ENCODE results near the gene NAALADL2. TPM values are rescaled to one million over a fixed set of nuclear protein-coding genes. Genes with fewer than 3 reads are reported as not detected.

NAALADL2 gene
- total and polyA plus RNA-seq, 2 donors (not counting 1 experiment from before 2014, with no cell fraction given), result not detected

GRCh38 chr3:175659670-175660350, 800.7 kb downstream of the NAALADL2 start:
- Mint-ChIP-seq H3K27me3 (no peaks in the 10 kb centered on the region), H3K4me1 (no peaks in the 10 kb centered on the region), H3K4me3 (no peak overlapping the region), H3K9me3 (ENCODE audit: insufficient read depth) (peaks cover 4% of the 10 kb centered on the region), H3K27ac (no peak overlapping the region)
- H3K27me3 ChIP-seq (replicated peaks in 1 of 4; ENCODE audit: control extremely low read depth in 1 of 4, control insufficient read depth in 3 of 4, insufficient read depth in 4 of 4, low read length in 3 of 4), result no peaks in the 10 kb centered on the region
- H3K4me3 ChIP-seq (ENCODE audit: control extremely low read depth in 1 of 5, extremely low read depth in 1 of 5, insufficient read depth in 1 of 5, low read depth in 2 of 5, low read length in 4 of 5), result no peak overlapping the region
- WGBS (ENCODE audit: insufficient coverage), result 60% methylated on average over 1 of the region's 2 CpGs
- no peak for DNase-seq
- intact Hi-C loops (cut with micrococcal nuclease), result no loop called here
- POLR2A ChIA-PET, result no interaction called here
- H3K27ac ChIP-seq (ENCODE audit: low read length in 2 of 2), result no peak overlapping the region
- H3K4me2 ChIP-seq (replicated peaks; ENCODE audit: low read depth, low read length, poor library complexity, severe bottlenecking), result no peak overlapping the region
- no peak overlapping the region for H3K9ac ChIP-seq (ENCODE audit: low read length)
- no peaks in the 10 kb centered on the region for H3K36me3 ChIP-seq (replicated peaks in 1 of 2; ENCODE audit: control extremely low read depth in 1 of 2, control insufficient read depth in 1 of 2, extremely low read depth in 1 of 2, insufficient read depth in 2 of 2, low read length in 1 of 2)
- H3K4me1 ChIP-seq (ENCODE audit: control insufficient read depth in 2 of 2, insufficient read depth in 2 of 2, low read length in 2 of 2), result no peaks in the 10 kb centered on the region
- no peaks in the 10 kb centered on the region for H4K20me1 ChIP-seq (ENCODE audit: control insufficient read depth, insufficient read depth, low read length, poor library complexity, severe bottlenecking)
- no peak for ATAC-seq (ENCODE audit: low read depth)
- H3K9me3 ChIP-seq (ENCODE audit: control extremely low read depth in 1 of 3, control insufficient read depth in 2 of 3, insufficient read depth in 1 of 3, low read length in 2 of 3), result no peaks in the 10 kb centered on the region
- H2AFZ ChIP-seq (ENCODE audit: insufficient read depth, low read depth, low read length, poor library complexity, severe bottlenecking), result no peak overlapping the region
- TF ChIP-seq CTCF (IDR thresholded peaks at IDR 0.05) (no peak), EZH2 (IDR thresholded peaks at IDR 0.05; ENCODE audit: borderline replicate concordance, insufficient read depth, low read depth, low read length, poor library complexity, severe bottlenecking) (no peak)
- H3K79me2 ChIP-seq (ENCODE audit: control insufficient read depth, insufficient read depth, low read length), result no peaks in the 10 kb centered on the region
- CTCF ChIA-PET, result no interaction called here

DNA sequence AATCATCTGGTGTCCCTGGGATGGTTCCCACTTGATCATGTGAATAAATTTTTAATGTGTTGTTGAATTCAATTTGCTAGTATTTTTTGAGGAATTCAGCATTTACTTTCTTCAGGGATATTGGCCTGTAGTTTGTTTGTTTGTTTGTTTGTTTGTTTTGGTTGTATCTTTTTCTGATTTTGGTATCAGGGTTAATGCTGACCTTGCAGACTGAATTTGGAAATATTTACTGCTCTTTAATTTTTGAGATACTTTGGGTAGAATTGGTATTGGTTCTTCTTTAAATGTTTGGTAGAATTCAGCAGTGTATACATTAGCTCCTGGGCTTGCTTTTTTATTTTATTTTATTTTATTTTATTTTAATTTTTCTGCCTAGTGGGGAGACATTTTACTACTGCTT, 803.7 kb downstream of the NAALADL2 start:
- Histone ChIP-seq H3K9ac (ENCODE audit: low read length) (no peak overlapping the region), H2AFZ (ENCODE audit: insufficient read depth, low read depth, low read length, poor library complexity, severe bottlenecking) (no peak overlapping the region), H3K27me3 (replicated peaks in 1 of 4; ENCODE audit: control extremely low read depth in 1 of 4, control insufficient read depth in 3 of 4, insufficient read depth in 4 of 4, low read length in 3 of 4) (no peaks in the 10 kb centered on the region), H3K36me3 (replicated peaks in 1 of 2; ENCODE audit: control extremely low read depth in 1 of 2, control insufficient read depth in 1 of 2, extremely low read depth in 1 of 2, insufficient read depth in 2 of 2, low read length in 1 of 2) (no peaks in the 10 kb centered on the region), H3K27ac (ENCODE audit: low read length in 2 of 2) (no peak overlapping the region), H3K4me1 (ENCODE audit: control insufficient read depth in 2 of 2, insufficient read depth in 2 of 2, low read length in 2 of 2) (no peaks in the 10 kb centered on the region), H4K20me1 (ENCODE audit: control insufficient read depth, insufficient read depth, low read length, poor library complexity, severe bottlenecking) (no peaks in the 10 kb centered on the region), H3K9me3 (ENCODE audit: control extremely low read depth in 1 of 3, control insufficient read depth in 2 of 3, insufficient read depth in 1 of 3, low read length in 2 of 3) (no peaks in the 10 kb centered on the region), H3K79me2 (ENCODE audit: control insufficient read depth, insufficient read depth, low read length) (no peaks in the 10 kb centered on the region), H3K4me2 (replicated peaks; ENCODE audit: low read depth, low read length, poor library complexity, severe bottlenecking) (no peak overlapping the region), H3K4me3 (ENCODE audit: control extremely low read depth in 1 of 5, extremely low read depth in 1 of 5, insufficient read depth in 1 of 5, low read depth in 2 of 5, low read length in 4 of 5) (no peak overlapping the region)
- ChIA-PET POLR2A (no interaction called here), CTCF (no interaction called here)
- H3K27me3 Mint-ChIP-seq, result no peaks in the 10 kb centered on the region
- intact Hi-C loops (cut with micrococcal nuclease), result no loop called here
- ATAC-seq (ENCODE audit: low read depth) (no peak), DNase-seq (no peak)
- no peaks in the 10 kb centered on the region for H3K4me1 Mint-ChIP-seq
- H3K4me3 Mint-ChIP-seq, result no peak overlapping the region
- peaks cover 4% of the 10 kb centered on the region for H3K9me3 Mint-ChIP-seq (ENCODE audit: insufficient read depth)
- no peak overlapping the region for H3K27ac Mint-ChIP-seq
- no peak for TF ChIP-seq CTCF (IDR thresholded peaks at IDR 0.05)
- TF ChIP-seq EZH2 (IDR thresholded peaks at IDR 0.05; ENCODE audit: borderline replicate concordance, insufficient read depth, low read depth, low read length, poor library complexity, severe bottlenecking), result no peak

All from B cell (primary cell).